HG02642 (cell line): Measurements from ENCODE around the gene GNPDA1.

Experiments
- ATAC-seq: cut with Tn5 transposase; IDR thresholded peaks from one replicate; pipeline ENCODE4 v1.9.1; 2021; ENCODE audit warnings: mild to moderate bottlenecking; ENCODE audit not compliant: unreplicated experiment, poor library complexity

Gene GNPDA1

GRCh38 chr5:142024771-142025304, 12.0 kb upstream of the GNPDA1 start:
- ATAC-seq, result peak; percentile 100

DNA sequence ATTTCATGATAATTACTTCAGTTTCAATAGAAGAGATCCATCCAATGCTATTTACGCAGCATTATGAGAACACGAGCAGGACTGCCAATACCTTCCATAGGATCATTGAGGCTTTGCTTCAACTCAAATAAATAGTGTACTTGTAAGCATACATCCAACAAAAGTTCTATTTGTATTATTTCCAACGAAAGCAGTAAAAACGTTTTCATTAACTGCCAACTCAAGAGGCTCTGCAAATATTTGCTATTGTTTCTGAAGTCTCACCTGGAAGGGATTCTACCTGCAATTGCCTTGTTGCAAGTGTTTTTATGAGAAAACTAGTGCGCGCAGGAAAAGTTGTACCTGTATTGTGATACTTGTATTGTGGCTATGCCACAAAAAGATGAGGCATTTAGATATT, 11.0 kb upstream of the GNPDA1 start:
- no peak for ATAC-seq

DNA sequence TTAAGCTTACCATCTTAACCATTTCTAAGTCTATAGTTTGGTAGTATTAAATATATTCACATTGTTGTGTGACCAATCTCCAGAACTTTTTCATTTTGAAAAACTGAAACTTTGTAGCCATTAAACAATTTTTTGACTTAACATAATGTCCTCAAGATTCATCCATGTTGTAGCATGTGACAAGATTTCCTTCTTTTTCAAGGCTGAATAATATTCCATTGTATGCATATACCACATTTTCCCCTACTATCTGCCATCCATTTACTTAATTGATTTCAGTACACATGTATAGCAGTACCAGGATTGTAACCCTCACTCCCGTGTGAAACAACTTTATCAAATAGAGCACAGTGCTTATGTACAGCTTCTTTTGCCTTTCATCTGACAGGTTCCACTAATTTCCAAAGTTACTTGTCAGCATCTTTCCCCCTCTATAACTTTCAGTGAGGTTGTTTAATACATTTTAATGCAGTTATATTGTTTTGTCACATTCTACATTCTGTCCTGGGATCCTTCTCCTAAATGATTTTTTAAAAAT, 7.4 kb upstream of the GNPDA1 start:
- ATAC-seq, result no peak

DNA sequence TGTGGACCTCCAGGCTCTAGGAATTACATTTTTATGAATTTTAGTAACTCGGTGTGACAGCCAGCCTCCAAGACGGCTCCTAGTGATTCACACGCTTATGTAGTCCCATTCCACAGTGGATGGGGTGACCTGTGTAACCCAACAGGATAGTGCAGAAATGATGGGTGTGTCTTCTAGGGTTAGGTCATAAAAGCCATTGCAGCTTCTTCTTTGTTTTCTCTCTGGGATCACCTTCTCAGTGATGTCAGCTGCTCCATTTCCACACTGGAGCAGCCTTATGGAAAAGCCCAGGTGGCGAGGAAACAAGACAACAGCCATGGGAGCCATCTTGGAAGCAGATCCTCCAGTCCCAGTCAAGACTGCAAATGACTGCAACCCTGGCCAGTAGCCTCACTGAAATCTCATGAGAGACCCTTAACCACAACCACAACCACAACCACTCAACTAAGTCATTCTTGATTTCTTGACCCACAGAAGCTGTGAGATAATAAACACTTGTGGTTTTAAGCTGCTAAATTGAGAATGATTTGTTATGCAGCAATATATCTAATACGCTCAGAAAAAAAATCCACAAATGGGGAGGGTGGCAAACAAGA, 5.1 kb upstream of the GNPDA1 start:
- peak; percentile 40 for ATAC-seq

DNA sequence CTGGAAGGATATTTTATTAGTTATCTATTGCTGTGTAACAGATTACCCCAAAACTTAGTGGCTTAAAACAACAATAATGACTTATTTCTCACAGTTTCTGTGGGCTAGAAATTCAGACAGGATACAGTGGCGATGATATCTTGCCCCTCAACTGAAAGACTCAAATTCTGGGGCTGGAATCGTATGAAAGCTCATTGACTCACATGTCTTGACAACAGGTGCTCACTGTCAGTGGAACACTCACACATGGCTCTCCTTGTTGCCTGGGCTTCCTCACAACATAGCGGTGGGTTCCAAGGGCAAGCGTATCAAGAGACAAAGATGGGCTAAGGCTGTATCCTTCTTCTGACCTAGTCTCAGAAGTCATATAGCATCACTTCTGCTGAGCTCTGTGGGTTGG, 3.7 kb upstream of the GNPDA1 start:
- ATAC-seq, result peak; percentile 28

DNA sequence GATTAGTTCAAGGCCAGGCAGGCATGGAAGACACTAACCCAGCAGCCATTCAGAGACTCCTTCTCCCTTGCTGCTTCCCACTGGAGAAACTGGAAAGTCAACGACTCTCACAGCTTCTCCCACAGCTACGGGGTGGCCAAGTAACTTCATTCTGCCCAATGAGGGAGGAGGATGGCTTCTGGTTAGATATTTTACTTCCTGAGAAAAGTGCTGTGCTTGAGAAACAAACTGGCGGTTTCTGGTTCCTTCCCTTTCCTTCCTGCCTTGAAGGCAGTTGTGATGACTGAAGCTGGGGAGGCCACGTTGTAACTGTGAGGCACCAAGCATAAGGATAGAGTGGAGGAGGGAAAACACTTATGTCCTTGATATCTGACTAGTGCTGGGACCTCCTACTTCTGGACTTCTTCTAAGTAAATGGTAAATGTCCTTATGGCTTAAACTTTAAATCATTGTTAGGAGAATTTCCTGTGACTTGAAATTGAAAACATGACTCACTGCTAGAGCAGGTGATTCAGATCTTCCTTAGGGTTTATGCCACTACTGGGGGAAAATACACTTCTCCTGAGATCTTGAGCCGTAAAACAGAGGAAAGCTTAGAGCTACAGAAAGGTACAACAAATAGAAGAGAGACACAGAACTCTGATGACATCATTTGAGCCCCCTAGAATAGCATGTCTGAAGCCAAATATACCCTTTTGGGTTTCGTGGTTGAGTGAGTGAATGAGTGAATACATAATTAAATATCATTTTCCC, 3.1 kb upstream of the GNPDA1 start:
- peak; percentile 42 for ATAC-seq

- no peak for ATAC-seq
These were observed 2.2 kb upstream of the GNPDA1 start for GRCh38 chr5:142014911-142015584.

- no peak for ATAC-seq
These were observed 1.1 kb upstream of the GNPDA1 start for GRCh38 chr5:142013734-142014521.

DNA sequence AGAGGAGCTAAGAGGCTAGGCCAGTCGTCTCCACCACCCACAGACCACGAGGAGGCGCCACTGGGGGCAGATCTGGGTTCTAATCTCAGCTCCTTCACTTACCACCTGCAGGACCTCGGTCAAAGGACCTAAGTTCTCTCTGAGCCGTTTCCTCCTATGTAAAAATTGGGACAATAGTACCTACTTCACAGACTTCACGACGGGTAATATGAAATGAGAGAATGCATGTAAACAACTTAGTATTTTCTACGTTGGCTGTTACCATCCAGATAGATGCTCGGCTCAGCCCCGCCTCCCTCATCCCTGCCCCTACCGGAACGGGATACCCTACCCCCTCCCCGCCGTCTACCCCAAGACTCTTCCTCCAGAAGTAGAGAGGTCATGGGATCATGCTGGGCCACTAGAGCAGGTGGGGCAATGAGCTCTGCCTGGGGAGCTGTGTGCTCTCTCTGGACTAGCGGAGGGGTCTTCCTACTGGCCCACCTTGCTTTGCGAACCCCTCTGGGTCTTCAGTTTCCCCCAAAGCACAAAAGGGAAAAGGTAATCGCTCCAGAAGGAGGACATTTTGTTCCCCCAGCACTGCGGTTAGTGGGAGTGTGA, 541 bp downstream of the GNPDA1 start:
- ATAC-seq, result no peak

DNA sequence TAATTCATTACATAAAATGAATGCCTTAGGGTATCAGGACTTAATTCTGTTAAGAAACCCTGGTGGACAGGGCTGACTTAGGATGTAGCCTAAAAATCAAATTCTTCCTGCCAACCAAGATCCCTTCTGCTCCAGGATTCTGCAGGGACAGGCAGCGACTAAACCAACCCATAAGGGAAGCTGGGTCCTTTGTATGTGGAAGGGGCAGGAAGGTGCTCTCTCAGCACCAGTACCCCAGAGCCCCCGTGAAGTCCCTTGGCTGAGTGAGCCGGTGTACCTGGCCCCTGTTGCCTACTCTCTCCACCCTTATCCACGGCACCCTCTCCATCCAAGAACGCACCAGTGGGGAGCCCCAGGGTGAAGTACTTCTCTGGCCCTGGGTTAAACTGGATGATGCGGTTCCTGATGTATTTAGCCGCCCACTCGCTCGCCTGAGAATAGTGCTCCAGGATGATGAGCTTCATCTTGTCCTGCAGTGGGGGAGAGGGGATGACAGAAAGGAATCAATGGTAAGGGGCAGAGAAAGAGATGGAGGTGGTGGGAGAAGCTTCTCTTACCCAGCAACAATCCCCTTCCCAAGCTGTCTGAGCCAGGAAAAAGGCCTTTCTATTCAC, 1.1 kb downstream of the GNPDA1 start:
- ATAC-seq, result no peak

GRCh38 chr5:142009886-142010285, 2.9 kb downstream of the GNPDA1 start:
- ATAC-seq, result no peak

- ATAC-seq, result no peak
These were observed 4.0 kb downstream of the GNPDA1 start for GRCh38 chr5:142008813-142009212.

- ATAC-seq, result no peak
These were observed 5.6 kb downstream of the GNPDA1 start for GRCh38 chr5:142007237-142007544.

DNA sequence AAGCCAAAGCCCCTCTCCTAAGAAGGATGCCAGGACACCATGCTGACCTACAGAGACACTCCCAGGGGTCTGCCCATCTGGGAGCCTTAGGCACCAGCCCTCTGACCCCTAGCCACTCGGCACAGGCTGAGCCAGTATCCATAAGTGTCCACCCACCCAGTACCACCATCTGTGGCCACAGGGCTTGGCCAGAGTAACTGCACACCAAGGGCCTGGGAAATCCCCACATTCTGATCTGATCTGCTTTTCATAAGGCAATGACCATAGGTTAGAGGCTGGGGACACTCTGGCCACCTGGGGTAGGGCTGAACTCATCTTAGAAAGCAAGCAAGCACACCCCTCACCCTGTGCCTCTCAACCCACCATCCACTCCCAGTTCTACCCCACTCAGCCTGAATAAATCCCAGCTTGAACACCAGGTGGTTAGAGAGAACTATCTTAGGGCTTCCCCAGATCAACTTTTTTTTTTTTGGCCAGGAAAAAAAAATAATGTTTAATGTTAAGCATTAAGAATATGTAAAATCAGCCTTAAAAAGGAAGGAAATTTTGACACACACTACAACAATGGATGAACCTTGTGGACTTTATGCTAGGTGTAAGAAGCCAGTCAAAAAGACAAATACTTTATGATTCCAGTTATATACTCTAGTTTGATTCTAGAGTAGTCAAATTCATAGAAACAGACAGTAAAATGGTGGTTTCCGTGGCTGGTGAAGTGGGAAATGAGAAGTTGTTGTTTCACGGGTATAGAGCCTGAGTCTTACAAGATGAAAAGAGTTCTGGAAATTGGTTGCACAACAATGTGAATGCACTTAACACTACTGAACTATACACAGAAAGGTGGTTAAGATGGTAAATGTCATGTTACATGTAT, 6.2 kb downstream of the GNPDA1 start:
- peak; percentile 50 for ATAC-seq

GRCh38 chr5:142003266-142003800, 9.5 kb downstream of the GNPDA1 start:
- ATAC-seq, result no peak

- ATAC-seq, result no peak
These were observed 11.9 kb downstream of the GNPDA1 start for GRCh38 chr5:142000704-142001484.

DNA sequence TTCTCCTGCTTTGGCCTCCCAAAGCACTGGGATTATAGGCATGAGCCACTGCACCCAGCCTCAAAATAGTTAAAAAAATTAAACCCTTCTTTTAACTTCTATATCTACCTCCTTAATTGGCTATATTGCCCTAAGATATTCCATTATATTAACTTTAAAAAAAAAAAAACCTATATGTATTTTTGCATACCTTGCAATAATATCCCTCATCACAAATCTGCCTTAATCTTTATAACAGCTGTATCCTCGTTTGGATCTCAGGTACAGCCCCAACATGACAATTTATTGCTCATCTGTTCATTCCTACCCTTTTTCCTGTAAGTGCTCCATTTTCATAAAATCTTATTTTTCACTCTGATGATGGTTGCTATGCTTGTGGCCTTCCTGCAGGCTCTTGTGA, 12.7 kb downstream of the GNPDA1 start:
- no peak for ATAC-seq
